ENCODE results near the gene ACSS1.

Gene ACSS1

DNA sequence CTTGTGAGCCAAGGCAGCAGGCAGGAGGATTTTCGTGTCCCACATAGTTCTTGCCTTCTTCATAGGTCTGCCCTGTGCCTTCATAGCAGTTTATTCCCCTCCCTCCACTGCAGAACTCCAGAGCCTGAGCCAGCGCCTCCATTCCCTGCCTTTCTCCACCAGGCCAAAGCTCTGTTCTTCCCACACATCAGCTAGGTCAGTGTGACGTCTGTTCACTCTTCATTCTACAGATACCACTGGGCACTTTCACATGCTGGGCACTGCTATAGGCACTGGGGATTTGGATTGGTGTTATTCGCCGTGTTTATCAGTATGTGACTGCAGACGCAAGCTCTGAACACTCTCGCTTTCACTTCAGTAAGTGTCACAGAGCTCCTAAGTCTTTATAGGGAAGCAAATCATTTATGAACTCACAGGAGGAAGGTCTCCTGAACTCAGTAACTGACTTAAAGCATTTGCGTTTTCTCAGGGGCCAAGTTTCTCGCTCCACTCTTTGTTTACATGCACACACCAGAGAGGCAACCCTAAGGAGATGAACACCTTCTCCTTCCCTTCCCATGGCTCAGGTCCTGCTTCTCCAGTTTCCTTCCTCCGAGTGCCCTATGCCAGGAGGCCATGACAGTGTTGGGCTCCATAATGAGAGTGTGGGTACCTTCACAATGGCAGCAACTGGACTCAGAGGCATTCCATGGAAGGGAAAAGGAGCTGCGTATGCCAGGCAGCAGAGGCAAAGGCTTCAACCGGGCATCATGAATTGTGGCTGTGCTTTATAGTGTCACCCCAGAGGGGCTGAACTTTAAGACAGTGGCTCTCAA is 59.1 kb downstream of the ACSS1 start:
- H3K4me3 ChIP-seq (replicated peaks; ENCODE audit: insufficient read depth, low read length), result no peak overlapping the region
- DNase-seq (ENCODE audit: low read depth in 1 of 2, low spot score in 1 of 2), result no peak
- H3K27me3 ChIP-seq (ENCODE audit: insufficient read depth, poor library complexity, severe bottlenecking), result no peaks in the 10 kb centered on the region
- TF ChIP-seq, protein P1, sequence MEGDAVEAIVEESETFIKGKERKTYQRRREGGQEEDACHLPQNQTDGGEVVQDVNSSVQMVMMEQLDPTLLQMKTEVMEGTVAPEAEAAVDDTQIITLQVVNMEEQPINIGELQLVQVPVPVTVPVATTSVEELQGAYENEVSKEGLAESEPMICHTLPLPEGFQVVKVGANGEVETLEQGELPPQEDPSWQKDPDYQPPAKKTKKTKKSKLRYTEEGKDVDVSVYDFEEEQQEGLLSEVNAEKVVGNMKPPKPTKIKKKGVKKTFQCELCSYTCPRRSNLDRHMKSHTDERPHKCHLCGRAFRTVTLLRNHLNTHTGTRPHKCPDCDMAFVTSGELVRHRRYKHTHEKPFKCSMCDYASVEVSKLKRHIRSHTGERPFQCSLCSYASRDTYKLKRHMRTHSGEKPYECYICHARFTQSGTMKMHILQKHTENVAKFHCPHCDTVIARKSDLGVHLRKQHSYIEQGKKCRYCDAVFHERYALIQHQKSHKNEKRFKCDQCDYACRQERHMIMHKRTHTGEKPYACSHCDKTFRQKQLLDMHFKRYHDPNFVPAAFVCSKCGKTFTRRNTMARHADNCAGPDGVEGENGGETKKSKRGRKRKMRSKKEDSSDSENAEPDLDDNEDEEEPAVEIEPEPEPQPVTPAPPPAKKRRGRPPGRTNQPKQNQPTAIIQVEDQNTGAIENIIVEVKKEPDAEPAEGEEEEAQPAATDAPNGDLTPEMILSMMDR (IDR thresholded peaks at IDR 0.05; ENCODE audit: insufficient read depth, low read length), result no peak
- TF ChIP-seq GABPA (IDR thresholded peaks at IDR 0.05; ENCODE audit: low read depth), result no peak
- TF ChIP-seq SPI1 (IDR thresholded peaks at IDR 0.05; ENCODE audit: borderline replicate concordance, low read depth), result no peak
- no peak for TF ChIP-seq POLR2AphosphoS5 (IDR thresholded peaks at IDR 0.05; ENCODE audit: low read depth)
- TF ChIP-seq, protein P2, sequence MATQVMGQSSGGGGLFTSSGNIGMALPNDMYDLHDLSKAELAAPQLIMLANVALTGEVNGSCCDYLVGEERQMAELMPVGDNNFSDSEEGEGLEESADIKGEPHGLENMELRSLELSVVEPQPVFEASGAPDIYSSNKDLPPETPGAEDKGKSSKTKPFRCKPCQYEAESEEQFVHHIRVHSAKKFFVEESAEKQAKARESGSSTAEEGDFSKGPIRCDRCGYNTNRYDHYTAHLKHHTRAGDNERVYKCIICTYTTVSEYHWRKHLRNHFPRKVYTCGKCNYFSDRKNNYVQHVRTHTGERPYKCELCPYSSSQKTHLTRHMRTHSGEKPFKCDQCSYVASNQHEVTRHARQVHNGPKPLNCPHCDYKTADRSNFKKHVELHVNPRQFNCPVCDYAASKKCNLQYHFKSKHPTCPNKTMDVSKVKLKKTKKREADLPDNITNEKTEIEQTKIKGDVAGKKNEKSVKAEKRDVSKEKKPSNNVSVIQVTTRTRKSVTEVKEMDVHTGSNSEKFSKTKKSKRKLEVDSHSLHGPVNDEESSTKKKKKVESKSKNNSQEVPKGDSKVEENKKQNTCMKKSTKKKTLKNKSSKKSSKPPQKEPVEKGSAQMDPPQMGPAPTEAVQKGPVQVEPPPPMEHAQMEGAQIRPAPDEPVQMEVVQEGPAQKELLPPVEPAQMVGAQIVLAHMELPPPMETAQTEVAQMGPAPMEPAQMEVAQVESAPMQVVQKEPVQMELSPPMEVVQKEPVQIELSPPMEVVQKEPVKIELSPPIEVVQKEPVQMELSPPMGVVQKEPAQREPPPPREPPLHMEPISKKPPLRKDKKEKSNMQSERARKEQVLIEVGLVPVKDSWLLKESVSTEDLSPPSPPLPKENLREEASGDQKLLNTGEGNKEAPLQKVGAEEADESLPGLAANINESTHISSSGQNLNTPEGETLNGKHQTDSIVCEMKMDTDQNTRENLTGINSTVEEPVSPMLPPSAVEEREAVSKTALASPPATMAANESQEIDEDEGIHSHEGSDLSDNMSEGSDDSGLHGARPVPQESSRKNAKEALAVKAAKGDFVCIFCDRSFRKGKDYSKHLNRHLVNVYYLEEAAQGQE (IDR thresholded peaks at IDR 0.05; ENCODE audit: insufficient replicate concordance, low read depth), result no peak
- no peak overlapping the region for H3K27ac ChIP-seq (replicated peaks)

DNA sequence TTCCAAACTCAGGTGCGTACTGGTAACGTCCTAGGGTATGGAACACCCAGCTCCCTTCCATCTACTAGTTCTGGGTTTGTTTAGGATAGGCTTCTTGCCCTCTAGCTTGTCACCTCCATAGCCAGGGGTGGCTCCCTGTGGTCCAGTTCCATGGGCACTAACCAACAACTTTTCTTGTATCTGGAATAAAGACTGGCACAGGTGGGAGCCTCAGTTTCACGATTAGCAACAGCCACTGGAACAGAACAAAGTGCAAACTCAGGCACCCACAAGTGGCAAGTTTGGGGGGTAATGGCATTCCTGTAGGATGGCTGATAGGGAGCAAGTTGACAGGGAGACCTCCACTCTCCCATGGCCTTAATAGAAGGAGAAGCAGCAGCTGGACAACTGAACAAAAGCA is 59.8 kb downstream of the ACSS1 start:
- no peaks in the 10 kb centered on the region for H3K27me3 ChIP-seq (ENCODE audit: insufficient read depth, poor library complexity, severe bottlenecking)

DNA sequence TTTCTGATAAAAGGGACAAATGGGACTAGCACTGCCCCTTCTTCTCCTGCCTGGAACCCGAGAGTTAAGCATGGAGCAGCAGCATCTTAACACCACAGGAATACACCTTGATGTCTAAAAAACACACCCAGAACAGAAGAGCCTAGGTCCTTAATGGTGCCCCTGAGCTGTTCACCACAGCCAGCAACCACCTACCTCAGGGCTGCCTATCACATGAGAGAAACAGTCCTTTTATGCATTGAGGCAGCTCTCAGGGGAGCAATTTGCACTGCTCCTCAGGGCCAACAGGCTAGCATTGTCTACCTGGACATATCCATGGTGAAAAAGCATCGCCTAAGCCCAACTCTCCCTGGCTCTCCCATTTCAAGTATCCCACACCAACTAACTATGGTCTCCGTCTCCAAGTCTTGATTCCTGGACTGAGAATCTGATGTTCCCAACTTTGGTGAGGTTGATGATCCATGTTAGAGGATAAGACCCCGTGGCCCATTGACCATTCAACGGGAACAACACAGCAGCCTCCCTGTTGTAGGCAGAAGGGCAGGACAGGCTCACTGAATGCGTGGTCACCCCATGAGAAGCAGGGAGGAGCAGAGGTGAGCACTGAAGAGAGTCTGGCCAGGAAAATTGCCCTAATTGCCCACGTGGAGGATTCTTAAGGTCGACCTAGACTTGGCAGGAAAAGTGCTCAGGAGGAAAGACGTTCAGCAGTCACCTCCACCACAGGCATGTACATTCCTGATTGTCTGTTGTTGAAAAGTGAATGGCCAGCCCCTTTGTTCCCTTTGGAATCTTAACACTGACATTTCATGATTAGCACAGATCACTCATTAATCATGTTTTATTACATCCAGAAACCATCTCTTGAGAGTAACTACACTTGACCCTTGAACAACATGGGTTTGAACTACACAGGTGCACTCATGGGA is 61.2 kb downstream of the ACSS1 start:
- no peak overlapping the region for H3K27ac ChIP-seq (replicated peaks)
- no peak overlapping the region for H3K4me3 ChIP-seq (replicated peaks; ENCODE audit: insufficient read depth, low read length)
- H3K27me3 ChIP-seq (ENCODE audit: insufficient read depth, poor library complexity, severe bottlenecking), result no peaks in the 10 kb centered on the region
- no peak for DNase-seq (ENCODE audit: low read depth in 1 of 2, low spot score in 1 of 2)
- TF ChIP-seq SPI1 (IDR thresholded peaks at IDR 0.05; ENCODE audit: borderline replicate concordance, low read depth), result no peak
- TF ChIP-seq, protein P2 (IDR thresholded peaks at IDR 0.05; ENCODE audit: insufficient replicate concordance, low read depth), result no peak
- TF ChIP-seq, protein P1 (IDR thresholded peaks at IDR 0.05; ENCODE audit: insufficient read depth, low read length), result no peak
- no peak for TF ChIP-seq GABPA (IDR thresholded peaks at IDR 0.05; ENCODE audit: low read depth)
- TF ChIP-seq POLR2AphosphoS5 (IDR thresholded peaks at IDR 0.05; ENCODE audit: low read depth), result no peak

More for the DNA sequence above, 59.8 kb downstream of the ACSS1 start:
- DNase-seq (ENCODE audit: low read depth in 1 of 2, low spot score in 1 of 2), result no peak
- Histone ChIP-seq H3K4me3 (replicated peaks; ENCODE audit: insufficient read depth, low read length) (no peak overlapping the region), H3K27ac (replicated peaks) (no peak overlapping the region)
- TF ChIP-seq POLR2AphosphoS5 (IDR thresholded peaks at IDR 0.05; ENCODE audit: low read depth) (no peak), GABPA (IDR thresholded peaks at IDR 0.05; ENCODE audit: low read depth) (no peak), SPI1 (IDR thresholded peaks at IDR 0.05; ENCODE audit: borderline replicate concordance, low read depth) (no peak)
- TF ChIP-seq, protein P2 (IDR thresholded peaks at IDR 0.05; ENCODE audit: insufficient replicate concordance, low read depth), result no peak
- TF ChIP-seq, protein P1 (IDR thresholded peaks at IDR 0.05; ENCODE audit: insufficient read depth, low read length), result no peak
